GM12878 (cell line): ENCODE results near the gene LILRB3.

ENCODE experiments used
- FOXK2 ChIP-seq: fragments of 450-650 bp; IDR thresholded peaks from 2 replicates; pipeline ENCODE4 v1.6.1; 2017; ENCODE audit warnings: mild to moderate bottlenecking, moderate library complexity
- JUND ChIP-seq: IDR thresholded peaks from 2 replicates; pipeline ENCODE4 v1.6.1; 2012; ENCODE audit warnings: low read depth, mild to moderate bottlenecking, low read length, improper control_type of control experiment, moderate library complexity
- MTA3 ChIP-seq: IDR thresholded peaks from 2 replicates; pipeline ENCODE4 v1.6.1; 2012; ENCODE audit warnings: low read length, inconsistent platforms, borderline replicate concordance
- PAX5 ChIP-seq: IDR thresholded peaks from 2 replicates; pipeline ENCODE4 v1.6.1; 2011; ENCODE audit warnings: low read depth, low read length, borderline replicate concordance
- PKNOX1 ChIP-seq: fragments of 450-650 bp; IDR thresholded peaks from 2 replicates; pipeline ENCODE4 v1.6.1; 2016; ENCODE audit warnings: mild to moderate bottlenecking
- POLR2AphosphoS5 ChIP-seq: IDR thresholded peaks from 2 replicates; pipeline ENCODE4 v1.6.1; 2011; ENCODE audit warnings: mild to moderate bottlenecking, low read length, inconsistent platforms
- YY1 ChIP-seq: IDR thresholded peaks from 2 replicates; pipeline ENCODE4 v1.6.1; 2011; ENCODE audit warnings: low read depth, mild to moderate bottlenecking, low read length
- ZNF687 ChIP-seq: fragments of 450-650 bp; IDR thresholded peaks from 2 replicates; pipeline ENCODE4 v1.6.1; 2017; ENCODE audit warnings: mild to moderate bottlenecking, moderate library complexity
- TF ChIP-seq, protein P1 (sequence below), 3 experiments: IDR thresholded peaks in 2 of 3; conservative IDR thresholded peaks in 1 of 3; 2 replicates each; pipeline ENCODE4 v1.5.1; 2011; ENCODE audit warnings: low read depth in 3 of 3, low read length in 3 of 3, mild to moderate bottlenecking in 3 of 3, control low read depth in 2 of 3, moderate library complexity in 2 of 3, inconsistent platforms in 1 of 3, mixed read lengths in 1 of 3; ENCODE audit not compliant: control insufficient read depth in 2 of 3, insufficient read depth in 1 of 3; ENCODE audit errors: extremely low read depth in 1 of 3

DNA sequence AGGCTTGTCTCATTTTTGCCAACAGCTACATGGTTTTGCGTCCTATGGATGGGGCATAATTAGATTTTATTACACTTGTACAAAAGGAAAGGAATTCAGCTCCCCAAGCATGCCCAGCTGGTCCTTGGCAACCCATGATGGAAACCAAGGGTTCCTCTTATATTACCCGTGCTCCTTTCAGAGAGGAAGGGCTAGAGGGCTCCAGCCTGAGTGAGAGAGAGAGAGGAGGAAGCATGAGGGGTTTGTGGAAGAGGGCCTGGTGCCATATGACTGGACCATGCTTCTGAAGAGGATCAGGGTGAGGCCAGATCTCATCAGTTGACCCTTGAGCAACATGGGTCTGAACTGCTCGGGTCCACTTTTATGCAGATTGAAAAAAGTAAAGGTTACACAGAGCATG is 25.7 kb downstream of the LILRB3 start:
- TF ChIP-seq, protein P1, sequence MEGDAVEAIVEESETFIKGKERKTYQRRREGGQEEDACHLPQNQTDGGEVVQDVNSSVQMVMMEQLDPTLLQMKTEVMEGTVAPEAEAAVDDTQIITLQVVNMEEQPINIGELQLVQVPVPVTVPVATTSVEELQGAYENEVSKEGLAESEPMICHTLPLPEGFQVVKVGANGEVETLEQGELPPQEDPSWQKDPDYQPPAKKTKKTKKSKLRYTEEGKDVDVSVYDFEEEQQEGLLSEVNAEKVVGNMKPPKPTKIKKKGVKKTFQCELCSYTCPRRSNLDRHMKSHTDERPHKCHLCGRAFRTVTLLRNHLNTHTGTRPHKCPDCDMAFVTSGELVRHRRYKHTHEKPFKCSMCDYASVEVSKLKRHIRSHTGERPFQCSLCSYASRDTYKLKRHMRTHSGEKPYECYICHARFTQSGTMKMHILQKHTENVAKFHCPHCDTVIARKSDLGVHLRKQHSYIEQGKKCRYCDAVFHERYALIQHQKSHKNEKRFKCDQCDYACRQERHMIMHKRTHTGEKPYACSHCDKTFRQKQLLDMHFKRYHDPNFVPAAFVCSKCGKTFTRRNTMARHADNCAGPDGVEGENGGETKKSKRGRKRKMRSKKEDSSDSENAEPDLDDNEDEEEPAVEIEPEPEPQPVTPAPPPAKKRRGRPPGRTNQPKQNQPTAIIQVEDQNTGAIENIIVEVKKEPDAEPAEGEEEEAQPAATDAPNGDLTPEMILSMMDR (IDR thresholded peaks at IDR 0.05 in 2 of 3, conservative IDR thresholded peaks at IDR 0.05 in 1 of 3; ENCODE audit: control insufficient read depth in 2 of 3, extremely low read depth in 1 of 3, insufficient read depth in 1 of 3, low read depth in 3 of 3, low read length in 3 of 3): no peak
- no peak for TF ChIP-seq ZNF687
- no peak for TF ChIP-seq PAX5
- no peak for TF ChIP-seq JUND
- no peak for TF ChIP-seq FOXK2
- no peak for TF ChIP-seq POLR2AphosphoS5
- TF ChIP-seq MTA3: no peak
- no peak for TF ChIP-seq PKNOX1
- TF ChIP-seq YY1: no peak
